ENCODE results near the gene CST3.

CST3 gene

GRCh38 chr20:23631981-23632710 lies 5.6 kb downstream of the CST3 start:
- H3K9me3 ChIP-seq (ENCODE audit: severe bottlenecking), result no peaks in the 10 kb centered on the region
- no peak overlapping the region for H3K4me3 ChIP-seq (ENCODE audit: low read depth, low read length)
- no peaks in the 10 kb centered on the region for H3K27me3 ChIP-seq (ENCODE audit: insufficient read depth, low read depth, severe bottlenecking)
- no peak overlapping the region for H3K27ac ChIP-seq
- DNase-seq, result no peak
- peaks cover 22% of the 10 kb centered on the region for H3K36me3 ChIP-seq
- TF ChIP-seq CTCF (IDR thresholded peaks at IDR 0.05; ENCODE audit: low read depth, low read length), result no peak

DNA sequence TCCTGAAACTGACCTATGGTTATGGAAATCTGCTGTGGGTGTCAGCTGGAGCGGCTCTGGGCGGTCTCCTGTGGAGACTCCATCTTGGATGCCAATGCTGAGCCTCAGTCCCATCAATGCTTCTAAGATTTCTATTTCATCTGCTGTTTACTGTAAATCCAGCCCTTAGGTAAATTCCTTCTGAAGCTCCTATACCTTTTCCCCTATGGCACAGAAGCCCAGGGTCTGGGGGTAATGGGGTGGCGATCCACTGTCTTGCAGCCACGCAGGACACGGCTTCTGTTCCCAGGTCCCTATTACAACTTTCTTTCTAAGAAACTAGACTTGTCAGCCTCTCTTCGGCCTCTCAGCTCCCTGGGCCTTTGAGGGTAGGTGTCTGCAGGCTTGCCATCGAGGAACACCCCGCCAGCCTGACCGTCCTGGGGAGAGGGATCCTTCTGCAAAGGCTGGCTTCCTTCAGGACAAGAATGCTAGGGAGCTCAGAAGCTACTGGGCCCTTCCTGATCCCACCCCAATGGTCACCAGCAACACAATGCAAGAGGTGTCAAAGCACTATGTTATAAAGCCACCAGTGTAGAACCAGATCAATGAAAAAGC lies 6.4 kb downstream of the CST3 start:
- Histone ChIP-seq H3K27ac (no peak overlapping the region), H3K9me3 (ENCODE audit: severe bottlenecking) (no peaks in the 10 kb centered on the region), H3K36me3 (peaks cover 22% of the 10 kb centered on the region), H3K27me3 (ENCODE audit: insufficient read depth, low read depth, severe bottlenecking) (no peaks in the 10 kb centered on the region), H3K4me3 (ENCODE audit: low read depth, low read length) (no peak overlapping the region)
- no peak for DNase-seq
- no peak for TF ChIP-seq CTCF (IDR thresholded peaks at IDR 0.05; ENCODE audit: low read depth, low read length)

DNA sequence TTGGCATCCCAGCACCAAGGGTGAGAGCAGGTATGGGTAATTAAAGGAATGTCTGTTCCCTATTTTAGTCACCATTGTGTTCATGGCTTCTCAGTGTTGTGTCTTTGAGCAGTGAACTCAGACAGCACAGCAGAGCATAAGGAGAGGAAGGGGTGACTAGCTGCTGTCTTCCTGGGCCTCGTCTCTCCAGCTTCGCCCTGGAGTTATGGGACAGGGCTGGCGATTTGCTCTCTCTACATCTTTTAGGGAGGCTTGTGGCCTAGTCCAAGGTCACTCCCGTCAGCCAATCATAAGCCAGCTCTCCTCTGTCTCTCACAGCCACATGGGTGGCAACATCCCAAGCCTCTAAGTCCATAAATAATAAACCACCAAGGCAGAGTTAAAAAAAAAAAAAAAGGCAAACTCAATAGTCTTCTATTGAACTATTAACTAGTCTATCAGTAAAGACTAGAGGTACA lies 7.3 kb downstream of the CST3 start:
- TF ChIP-seq CTCF (IDR thresholded peaks at IDR 0.05; ENCODE audit: low read depth, low read length), result no peak
- no peaks in the 10 kb centered on the region for H3K27me3 ChIP-seq (ENCODE audit: insufficient read depth, low read depth, severe bottlenecking)

GRCh38 chr20:23629542-23630391 lies 8.0 kb downstream of the CST3 start:
- TF ChIP-seq CTCF (IDR thresholded peaks at IDR 0.05; ENCODE audit: low read depth, low read length), result no peak
- H3K36me3 ChIP-seq, result peaks cover 18% of the 10 kb centered on the region
- no peaks in the 10 kb centered on the region for H3K27me3 ChIP-seq (ENCODE audit: insufficient read depth, low read depth, severe bottlenecking)
- no peaks in the 10 kb centered on the region for H3K9me3 ChIP-seq (ENCODE audit: severe bottlenecking)
- H3K4me3 ChIP-seq (ENCODE audit: low read depth, low read length), result no peak overlapping the region
- no peak for DNase-seq
- H3K27ac ChIP-seq, result no peak overlapping the region

More for the DNA sequence above, 7.3 kb downstream of the CST3 start:
- no peak for DNase-seq
- H3K9me3 ChIP-seq (ENCODE audit: severe bottlenecking), result no peaks in the 10 kb centered on the region
- peaks cover 22% of the 10 kb centered on the region for H3K36me3 ChIP-seq
- H3K4me3 ChIP-seq (ENCODE audit: low read depth, low read length), result no peak overlapping the region
- no peak overlapping the region for H3K27ac ChIP-seq

DNA sequence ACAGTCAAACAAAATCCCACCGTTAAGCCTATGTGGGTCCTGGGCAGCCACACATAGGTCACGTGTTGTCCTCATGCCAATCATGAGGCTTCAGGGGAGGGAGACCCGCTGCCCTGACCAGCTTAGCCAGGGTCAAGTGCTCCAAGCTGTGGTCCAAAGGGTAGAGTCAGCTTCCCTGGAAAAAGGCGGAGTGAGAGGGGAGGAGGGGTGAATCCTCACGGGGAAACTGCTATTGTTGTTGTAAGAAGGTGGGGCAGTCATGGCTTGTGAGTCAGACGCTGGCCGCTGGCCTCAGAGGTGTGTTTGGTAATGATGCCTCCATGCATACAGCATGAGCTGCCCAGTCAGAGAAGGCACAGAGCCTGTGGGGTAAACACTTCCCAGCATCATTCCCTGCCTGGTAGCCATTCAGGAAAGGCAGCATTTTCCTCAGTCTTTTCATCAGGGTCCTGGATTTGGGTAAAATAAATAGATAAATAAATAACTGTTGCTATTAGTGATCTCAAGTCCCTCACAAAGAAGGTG lies 8.7 kb downstream of the CST3 start:
- DNase-seq, result no peak
- H3K27ac ChIP-seq, result no peak overlapping the region
- H3K4me3 ChIP-seq (ENCODE audit: low read depth, low read length), result no peak overlapping the region
- TF ChIP-seq CTCF (IDR thresholded peaks at IDR 0.05; ENCODE audit: low read depth, low read length), result no peak
- no peaks in the 10 kb centered on the region for H3K27me3 ChIP-seq (ENCODE audit: insufficient read depth, low read depth, severe bottlenecking)
- H3K9me3 ChIP-seq (ENCODE audit: severe bottlenecking), result no peaks in the 10 kb centered on the region
- H3K36me3 ChIP-seq, result peaks cover 17% of the 10 kb centered on the region
